Measurements from ENCODE around the gene GAK.

DNA sequence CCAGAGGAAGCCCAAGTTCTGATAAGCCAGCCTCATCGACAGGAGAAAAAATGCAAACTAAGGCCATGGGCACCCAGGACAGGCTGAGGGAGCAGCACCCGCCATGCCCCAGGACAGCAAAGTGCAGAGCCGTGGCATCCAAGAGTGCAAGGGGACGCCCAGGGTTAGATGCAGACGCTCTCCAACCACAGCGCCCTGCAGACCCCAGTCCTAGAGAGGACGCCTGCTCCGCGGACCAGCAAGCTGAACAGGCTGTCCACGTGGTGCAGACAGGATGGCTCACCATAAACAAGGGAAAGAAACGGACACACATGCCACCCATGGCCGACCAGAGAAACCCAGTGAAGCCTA lies 32.6 kb downstream of the GAK start:
- no peak for TF ChIP-seq POLR2A (IDR thresholded peaks at IDR 0.05)
- TF ChIP-seq, protein P1, sequence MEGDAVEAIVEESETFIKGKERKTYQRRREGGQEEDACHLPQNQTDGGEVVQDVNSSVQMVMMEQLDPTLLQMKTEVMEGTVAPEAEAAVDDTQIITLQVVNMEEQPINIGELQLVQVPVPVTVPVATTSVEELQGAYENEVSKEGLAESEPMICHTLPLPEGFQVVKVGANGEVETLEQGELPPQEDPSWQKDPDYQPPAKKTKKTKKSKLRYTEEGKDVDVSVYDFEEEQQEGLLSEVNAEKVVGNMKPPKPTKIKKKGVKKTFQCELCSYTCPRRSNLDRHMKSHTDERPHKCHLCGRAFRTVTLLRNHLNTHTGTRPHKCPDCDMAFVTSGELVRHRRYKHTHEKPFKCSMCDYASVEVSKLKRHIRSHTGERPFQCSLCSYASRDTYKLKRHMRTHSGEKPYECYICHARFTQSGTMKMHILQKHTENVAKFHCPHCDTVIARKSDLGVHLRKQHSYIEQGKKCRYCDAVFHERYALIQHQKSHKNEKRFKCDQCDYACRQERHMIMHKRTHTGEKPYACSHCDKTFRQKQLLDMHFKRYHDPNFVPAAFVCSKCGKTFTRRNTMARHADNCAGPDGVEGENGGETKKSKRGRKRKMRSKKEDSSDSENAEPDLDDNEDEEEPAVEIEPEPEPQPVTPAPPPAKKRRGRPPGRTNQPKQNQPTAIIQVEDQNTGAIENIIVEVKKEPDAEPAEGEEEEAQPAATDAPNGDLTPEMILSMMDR (IDR thresholded peaks at IDR 0.05) = no peak
- TF ChIP-seq POLR2AphosphoS5 (IDR thresholded peaks at IDR 0.05; ENCODE audit: insufficient read depth in 1 of 2, low read depth in 1 of 2) = no peak

Measured in vagina (tissue), 2 donors.